Activated CD8-positive, alpha-beta memory T cell treated with anti-CD3 and anti-CD28 coated beads for 1 hour (primary cell): ENCODE measurements around the gene IFIT1B.
"Not testable (repeated sequence)": the region's sequence is repeated elsewhere in the genome, so short reads cannot be mapped to it uniquely, and the experiment has no call there.

Experiments used
- DNase-seq, 2 donors: peaks; one replicate each; pipeline ENCODE4 v3.0.0-alpha.2; 2020; ENCODE audit warnings: low read depth in 1 of 2; ENCODE audit errors: extremely low read depth in 1 of 2

The IFIT1B gene

DNA sequence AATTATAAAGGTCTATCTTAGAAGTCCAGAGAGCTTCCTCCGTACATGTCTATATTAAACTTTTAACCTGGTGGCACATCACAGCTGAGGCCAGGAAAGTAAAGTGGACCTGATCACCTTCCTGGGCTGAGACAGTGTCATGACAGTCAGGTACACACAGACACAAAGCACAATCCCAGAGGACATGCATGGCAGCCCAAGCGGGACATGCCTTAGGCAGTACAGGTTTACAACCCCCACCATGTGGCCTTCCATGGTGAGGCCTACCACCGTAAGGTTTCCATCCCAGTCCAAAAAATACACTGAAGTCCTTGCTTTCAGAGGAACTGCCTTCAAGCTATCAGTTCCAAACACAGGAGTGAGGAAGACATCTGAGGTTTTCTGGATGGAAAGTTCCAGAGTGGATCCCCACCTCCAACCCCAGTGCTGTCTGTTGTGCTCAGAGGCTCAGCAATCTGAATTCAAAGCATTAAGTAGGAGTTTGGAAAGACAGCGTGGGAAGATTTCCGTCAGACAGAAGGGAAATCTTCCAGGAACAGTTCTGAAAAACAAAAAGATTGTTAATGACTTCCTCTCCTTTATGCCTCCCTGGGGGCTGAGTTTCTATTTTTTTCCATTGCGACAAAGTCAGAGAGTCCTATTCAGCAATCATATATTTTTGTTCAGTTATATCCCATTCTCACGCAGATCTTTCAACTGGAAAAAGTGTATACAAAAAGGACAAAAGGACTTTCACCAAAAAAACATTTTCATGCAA is 30.0 kb upstream of the IFIT1B start:
- no peak for DNase-seq

GRCh38 chr10:89348481-89348880 is 29.4 kb upstream of the IFIT1B start:
- DNase-seq: no peak

DNA sequence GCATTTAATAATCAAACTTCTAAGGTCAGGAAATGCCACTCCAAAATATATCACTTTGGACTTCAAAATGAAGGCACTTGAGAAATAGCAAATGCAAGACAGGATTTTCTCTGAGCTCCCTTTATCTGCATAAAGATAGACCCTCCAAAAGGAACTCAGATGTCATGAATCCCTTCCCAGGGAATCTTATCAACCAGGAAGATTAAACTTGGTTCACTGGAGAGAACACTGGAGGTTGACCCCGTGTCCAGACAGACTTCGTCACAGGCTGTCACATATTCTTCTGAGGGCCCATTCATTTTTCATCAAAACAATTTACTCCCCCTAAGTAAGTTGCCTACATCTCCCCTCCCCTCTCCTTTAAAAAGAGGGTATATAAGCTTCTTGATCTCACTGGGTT is 28.9 kb upstream of the IFIT1B start:
- no peak for DNase-seq

DNA sequence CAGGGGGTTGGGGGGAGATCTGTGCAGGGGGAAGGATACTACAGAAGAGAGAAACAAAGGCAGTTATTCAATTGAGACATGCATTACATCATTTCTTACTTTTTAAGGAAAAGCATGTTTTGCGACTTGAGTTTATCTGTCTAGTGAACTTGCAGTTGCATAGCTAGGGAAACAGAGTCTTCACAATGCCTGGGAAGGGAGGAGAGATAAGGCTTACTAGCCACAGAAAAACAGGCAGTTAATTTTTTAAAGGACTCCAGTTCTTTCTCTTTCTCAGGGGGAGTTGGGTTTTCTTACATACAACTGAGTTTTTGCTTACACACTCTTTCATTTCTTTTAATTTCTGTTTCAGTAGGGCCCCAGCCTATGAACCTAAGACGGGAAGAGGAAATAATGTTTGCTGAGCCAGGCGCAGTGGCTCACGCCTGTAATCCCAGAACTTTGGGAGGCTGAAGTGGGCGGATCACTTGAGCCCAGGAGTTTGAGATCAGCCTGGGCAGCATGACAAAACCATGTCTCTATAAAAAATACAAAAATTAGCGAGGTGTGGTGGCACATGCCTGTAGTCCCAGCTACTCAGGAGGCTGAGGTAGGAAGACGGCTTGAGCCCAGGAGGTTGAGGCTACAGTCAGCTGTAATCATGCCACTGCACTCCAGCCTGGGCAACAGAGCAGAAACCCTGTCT is 27.1 kb upstream of the IFIT1B start:
- DNase-seq: not testable (repeated sequence)

DNA sequence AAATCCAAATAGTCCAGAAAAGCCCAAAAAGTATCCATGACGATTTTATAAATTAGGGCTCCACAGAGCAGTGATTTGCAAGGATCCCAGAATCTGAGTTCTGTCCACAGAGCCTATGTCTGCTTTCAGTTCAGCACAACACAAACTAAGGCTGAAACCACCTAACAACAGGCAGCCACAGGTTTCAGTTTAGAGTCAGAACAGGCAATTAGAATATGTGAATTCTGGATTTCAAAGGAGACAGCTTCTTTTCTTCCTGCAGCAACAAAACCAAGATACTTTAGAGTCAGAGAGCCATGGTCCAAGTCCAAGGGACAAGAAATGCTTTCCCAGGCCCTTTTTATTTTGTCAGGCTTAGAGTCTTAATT is 26.5 kb upstream of the IFIT1B start:
- DNase-seq: no peak

DNA sequence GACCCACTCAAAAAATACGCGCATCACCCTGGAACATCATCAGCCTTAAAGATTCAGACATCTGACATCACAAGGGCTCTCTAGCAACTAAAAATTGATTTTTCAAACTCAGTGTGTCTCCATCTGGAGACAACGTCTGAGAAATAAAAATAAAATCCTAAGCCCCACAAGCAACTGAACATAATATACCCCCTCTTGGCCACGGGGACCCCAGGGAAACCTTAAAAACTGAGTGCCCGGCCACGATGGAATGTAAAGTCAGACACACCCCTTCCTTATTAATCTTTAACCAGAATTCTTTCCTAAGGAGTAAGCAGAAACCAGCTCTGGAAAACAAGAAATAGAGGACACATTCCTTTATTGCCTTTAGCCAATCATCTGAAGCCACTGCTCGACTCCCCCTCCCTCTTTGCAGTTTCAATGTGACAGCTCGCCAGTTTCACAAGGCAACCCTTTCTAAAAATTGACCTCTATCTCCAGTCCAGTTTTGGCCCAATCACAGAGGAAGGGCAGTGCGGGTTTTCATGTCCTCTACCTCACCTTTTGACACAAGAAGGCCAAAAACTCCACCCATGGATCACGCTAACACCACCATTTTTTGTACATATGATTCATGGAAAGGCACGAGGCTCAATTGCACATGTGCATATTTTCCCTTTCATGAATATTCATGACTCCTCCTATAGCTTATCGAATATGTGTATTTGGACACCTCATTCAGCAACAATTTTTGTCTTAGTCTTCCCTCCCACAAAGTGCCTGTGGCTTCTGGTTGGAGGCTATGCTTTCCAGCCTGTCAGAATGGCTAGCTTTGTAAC is 25.9 kb upstream of the IFIT1B start:
- no peak for DNase-seq

DNA sequence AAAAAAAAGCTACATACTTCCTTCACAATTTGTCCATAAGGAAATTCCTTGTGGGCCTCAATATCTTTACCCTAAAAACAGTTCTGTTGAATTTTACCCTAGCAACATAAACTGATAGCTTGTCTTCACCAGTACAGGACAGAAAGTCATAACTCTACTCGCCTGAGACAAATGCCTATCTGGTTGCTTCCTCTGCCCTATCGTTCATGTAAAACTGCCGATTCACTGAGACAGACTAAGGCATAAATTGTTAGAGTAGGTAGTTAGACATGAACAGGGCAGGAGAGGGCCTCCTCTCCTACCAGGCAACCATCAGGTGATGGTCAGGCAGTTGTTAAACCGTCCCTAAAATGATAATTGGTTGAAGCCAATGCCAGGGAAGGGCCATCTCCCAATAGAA is 25.1 kb upstream of the IFIT1B start:
- DNase-seq: no peak

DNA sequence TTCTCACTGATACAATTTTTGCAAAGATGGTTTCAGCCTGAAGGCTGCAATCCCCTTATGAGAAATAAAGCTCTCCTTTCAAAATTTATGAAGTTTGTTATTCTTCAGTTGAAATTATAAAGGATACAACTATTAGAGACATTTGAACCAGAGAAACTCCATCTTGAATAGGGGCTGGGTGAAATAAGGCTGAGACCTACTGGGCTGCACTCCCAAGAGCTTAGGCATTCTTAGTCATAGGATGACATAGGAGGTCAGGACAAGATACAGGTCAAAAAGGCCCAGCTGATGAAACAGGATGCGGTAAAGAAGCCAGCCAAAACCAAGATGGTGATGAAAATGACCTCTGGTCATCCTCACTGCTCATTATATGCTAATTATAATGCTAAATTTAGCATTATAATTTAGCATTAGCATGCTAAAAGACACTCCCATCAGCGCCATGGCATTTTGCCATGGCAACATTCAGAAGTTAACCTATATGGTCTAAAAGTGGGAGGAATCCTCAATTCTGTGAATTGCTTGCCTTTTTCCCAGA is 22.4 kb upstream of the IFIT1B start:
- no peak for DNase-seq

DNA sequence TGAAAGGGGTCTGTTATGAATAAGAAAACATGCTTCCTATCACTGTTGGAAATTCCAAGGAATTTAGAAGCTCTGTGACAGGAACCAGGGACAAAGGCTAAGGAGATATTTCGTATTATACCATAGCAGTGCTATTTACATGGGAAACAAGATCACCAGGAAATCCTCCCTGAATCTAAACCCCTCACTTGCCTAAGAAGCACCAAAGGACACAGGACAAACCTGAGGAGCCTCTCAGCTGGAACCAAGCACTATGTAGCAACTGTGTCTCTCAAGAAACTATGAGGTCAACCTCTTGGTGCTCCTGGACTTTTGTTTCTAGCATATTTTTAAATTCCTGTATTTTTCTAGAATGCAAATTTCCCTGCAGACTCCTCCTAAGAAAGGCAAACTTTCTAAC is 20.8 kb upstream of the IFIT1B start:
- DNase-seq: no peak

GRCh38 chr10:89357975-89358374 is 19.9 kb upstream of the IFIT1B start:
- no peak for DNase-seq

DNA sequence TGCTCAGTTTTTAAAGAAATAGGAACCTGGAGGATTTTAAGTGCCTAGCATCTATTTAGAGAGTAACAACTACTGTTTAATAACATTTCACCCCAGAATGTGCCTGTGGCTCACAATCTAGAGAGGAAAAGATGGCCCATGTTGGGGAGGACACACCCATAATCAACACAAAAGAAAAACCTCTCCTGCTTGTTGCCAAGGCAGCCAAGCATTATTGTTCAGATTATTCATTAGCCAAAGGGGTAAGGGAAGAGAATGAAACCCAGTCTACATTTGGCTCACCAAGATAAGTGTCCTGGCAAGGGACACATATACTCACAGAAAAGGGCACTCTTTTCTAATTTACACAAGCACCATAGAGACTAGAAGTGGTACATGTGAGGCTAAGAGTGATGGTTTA is 17.7 kb upstream of the IFIT1B start:
- no peak for DNase-seq

- DNase-seq: no peak
These were observed 14.9 kb upstream of the IFIT1B start for GRCh38 chr10:89362929-89363328.

- DNase-seq: no peak
These were observed 14.0 kb upstream of the IFIT1B start for GRCh38 chr10:89363729-89364442.

DNA sequence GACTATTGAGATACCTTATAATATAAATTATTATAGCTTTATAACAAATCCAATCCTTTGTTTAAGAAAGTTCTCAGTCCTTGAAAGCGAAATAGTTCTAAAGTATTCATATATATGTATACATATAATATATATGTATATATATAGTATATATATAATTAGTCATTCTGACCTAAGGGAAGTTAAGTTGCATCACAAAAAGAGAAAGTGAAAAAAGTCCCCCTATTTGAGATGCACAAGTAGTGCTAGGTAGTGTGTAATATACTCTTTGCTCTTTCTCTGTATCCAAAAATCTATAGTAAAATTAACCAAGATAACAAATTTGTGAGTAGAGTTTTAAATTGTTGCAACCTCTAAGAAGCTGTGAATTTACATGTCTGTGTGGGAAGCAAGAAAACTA is 13.3 kb upstream of the IFIT1B start:
- no peak for DNase-seq

DNA sequence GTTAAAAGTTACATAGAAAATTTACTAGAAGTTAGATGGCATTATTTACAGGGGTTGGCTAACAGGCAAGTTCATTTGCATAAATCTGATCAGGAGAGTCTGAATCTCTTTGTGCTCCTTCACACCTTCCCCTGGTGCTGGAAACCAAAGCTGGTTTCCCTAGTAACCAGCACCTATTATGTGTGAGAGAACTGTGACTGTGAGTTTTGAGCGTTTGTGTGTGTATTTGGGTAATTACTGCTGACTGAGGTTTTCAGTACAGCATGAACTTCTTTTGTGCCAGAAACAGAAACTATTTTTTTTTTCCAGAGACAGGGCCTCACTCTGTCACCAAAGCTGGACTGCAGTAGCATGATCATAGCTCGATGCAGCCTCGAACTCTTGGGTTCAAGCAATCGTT is 10.3 kb upstream of the IFIT1B start:
- DNase-seq: no peak

GRCh38 chr10:89368129-89368528 is 9.7 kb upstream of the IFIT1B start:
- DNase-seq: no peak

DNA sequence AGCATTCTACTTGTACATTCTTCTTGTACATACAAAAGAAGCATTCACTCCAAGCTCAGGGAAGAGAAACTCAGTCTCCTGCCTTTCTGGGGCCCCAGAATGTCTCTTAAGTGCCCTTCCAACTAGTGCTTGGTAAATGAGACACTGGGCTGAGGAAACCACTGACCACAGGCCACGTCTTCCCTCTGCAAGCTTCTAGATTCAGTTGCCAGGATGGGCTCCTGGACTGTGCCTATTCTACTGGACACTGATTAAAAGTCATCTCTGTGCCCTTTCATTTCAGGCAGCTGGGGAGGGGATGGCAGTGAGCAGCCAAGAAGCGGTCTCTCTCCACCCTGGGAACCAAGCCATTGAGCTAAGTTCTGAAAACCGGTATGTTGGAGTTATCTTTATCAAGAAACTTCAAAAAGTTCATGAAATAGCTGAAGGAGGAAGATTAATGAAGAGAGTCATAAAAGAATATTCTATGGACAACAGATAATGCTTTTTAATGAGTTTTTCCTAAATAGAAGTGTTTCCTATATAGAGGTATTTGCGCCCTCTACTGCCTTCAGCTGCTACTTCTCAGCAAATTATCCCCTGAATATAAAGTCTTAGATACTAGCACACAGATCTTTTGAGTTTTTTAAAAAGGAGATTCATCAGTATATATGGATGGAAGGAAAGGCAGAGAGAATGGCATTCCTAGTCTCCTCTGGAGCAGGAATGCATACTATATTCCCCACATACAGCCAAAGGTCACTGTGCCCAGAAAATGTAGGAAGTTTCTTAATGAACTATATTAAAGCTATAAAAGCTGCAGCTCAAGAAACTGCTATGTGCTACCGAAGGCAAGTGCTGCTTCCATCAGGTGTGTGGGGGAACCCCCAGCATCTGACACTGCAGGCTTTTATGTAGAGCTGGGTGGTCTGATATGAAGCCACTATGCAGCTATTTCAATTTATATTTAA is 8.4 kb upstream of the IFIT1B start:
- no peak for DNase-seq

GRCh38 chr10:89371079-89371478 is 6.8 kb upstream of the IFIT1B start:
- no peak for DNase-seq

- DNase-seq: no peak
These were observed 5.9 kb upstream of the IFIT1B start for GRCh38 chr10:89371987-89372386.
